Right forelimb (tissue), 1 donor: ENCODE data around the gene ZNF738.

Source experiments
- DNase-seq: peaks from one replicate; pipeline ENCODE4 v3.0.0-alpha.2; 2018

The ZNF738 gene

GRCh38 chr19:21423057-21424041 is 64.5 kb downstream of the ZNF738 start:
- no peak for DNase-seq
